NB4 (cell line): ENCODE measurements around the gene ANO9.

ENCODE experiments used
- CTCF ChIP-seq: IDR thresholded peaks from one replicate; pipeline ENCODE4 v1.5.1; 2012; ENCODE audit warnings: low read depth, low read length
- MAX ChIP-seq: IDR thresholded peaks from 2 replicates; pipeline ENCODE4 v1.6.1; 2011; ENCODE audit warnings: low read depth, low read length
- MYC ChIP-seq: IDR thresholded peaks from 2 replicates; pipeline ENCODE4 v1.6.1; 2011; ENCODE audit warnings: low read depth, low read length
- POLR2A ChIP-seq: IDR thresholded peaks from 2 replicates; pipeline ENCODE4 v1.6.1; 2011; ENCODE audit warnings: mild to moderate bottlenecking; ENCODE audit not compliant: insufficient read length; ENCODE audit errors: extremely low read depth

GRCh38 chr11:488062-488461 lies 46.3 kb upstream of the ANO9 start:
- no peak for TF ChIP-seq POLR2A
- TF ChIP-seq CTCF, result no peak
- TF ChIP-seq MYC, result no peak
- no peak for TF ChIP-seq MAX
